LNCaP clone FGC (cell line): ENCODE data around the gene SFXN5.
"Not testable (repeated sequence)": the region's sequence is repeated elsewhere in the genome, so short reads cannot be mapped to it uniquely, and the experiment has no call there.

ENCODE experiments used
- DNase-seq: peaks from one replicate; pipeline ENCODE4 v3.0.0-alpha.2; 2011; ENCODE audit warnings: low read depth
- H3K4me3 ChIP-seq: 2 replicates; pipeline ENCODE4 v1.5.1; 2011; ENCODE audit warnings: mild to moderate bottlenecking, low read depth, low read length, control low read depth
- TF ChIP-seq, protein P1 (sequence below): IDR thresholded peaks from 2 replicates; pipeline ENCODE4 v1.5.1; 2012; ENCODE audit warnings: mild to moderate bottlenecking; ENCODE audit not compliant: control insufficient read depth, insufficient read depth; ENCODE audit errors: extremely low read depth

The SFXN5 gene

DNA sequence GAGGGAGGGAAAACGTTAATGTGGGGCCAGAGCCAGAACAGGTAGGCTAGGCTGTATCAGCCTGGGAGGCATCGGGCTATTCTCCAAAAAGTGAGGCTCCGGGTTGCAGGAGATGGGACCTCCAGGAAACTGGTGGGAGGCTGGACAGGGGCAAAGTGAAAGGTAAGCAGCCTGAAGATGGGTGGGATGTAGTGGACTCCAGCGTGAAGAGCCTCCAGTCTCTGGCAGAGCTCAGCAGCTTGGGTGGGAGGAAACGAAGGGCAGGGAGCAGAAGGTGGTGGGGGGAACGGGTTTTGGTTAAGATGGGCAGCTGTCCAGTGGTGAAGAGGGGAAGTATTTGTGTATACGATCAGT lies 157.3 kb downstream of the SFXN5 start:
- no peak for DNase-seq
- TF ChIP-seq, protein P1, sequence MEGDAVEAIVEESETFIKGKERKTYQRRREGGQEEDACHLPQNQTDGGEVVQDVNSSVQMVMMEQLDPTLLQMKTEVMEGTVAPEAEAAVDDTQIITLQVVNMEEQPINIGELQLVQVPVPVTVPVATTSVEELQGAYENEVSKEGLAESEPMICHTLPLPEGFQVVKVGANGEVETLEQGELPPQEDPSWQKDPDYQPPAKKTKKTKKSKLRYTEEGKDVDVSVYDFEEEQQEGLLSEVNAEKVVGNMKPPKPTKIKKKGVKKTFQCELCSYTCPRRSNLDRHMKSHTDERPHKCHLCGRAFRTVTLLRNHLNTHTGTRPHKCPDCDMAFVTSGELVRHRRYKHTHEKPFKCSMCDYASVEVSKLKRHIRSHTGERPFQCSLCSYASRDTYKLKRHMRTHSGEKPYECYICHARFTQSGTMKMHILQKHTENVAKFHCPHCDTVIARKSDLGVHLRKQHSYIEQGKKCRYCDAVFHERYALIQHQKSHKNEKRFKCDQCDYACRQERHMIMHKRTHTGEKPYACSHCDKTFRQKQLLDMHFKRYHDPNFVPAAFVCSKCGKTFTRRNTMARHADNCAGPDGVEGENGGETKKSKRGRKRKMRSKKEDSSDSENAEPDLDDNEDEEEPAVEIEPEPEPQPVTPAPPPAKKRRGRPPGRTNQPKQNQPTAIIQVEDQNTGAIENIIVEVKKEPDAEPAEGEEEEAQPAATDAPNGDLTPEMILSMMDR: no peak
- H3K4me3 ChIP-seq: no peak overlapping the region

DNA sequence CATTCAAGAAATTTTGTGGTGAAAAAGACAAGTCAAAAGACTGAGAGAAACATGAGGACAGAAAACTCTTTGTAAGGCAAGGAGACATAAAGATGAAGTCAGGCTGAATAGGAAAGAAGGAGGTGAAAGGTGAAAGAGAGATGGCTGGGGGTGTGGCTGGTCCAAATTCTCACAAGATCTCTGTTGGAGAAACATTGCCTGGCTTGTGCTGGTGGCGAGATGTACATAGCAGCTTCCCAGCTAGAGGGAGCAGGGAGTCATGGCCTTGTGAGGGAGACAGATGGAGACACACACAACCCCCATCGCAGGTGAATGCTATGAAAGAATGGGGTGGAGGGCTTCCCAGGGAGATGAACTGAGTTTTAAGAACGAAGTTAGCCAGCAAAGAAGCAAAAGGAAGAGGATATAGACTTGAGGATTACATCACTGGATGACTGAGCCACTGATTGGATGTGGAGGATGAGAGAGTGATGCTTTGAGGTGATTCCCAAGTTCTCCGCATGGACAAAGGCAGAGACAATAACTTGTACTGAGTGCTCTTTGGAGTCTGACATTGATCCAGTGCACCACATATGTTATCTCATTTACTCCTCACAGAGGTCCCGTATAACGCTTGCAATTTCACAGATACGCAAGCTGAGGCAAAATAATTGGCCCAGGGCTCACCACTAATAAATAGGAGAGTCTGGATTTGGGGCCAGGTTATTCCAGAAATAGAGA lies 157.9 kb downstream of the SFXN5 start:
- H3K4me3 ChIP-seq: no peak overlapping the region
- TF ChIP-seq, protein P1: no peak
- no peak for DNase-seq

DNA sequence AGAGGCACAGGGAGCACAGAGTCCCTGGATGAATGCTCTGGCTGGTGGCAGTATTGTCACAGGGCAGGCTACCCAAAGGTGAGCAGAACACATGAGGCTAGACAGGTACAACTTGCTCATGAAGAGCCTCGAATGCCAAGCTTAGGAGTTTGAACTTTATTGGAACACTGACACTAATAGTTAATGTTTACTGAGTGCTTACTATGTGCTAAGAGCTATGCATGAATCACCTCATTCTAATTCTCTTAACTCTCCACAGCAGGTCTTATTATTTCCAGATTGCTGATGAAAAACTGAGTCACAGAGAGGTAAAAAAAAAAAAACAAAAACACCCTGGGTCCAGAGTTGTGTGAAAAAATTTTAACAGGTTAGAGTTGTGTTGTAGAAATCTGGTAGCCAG lies 160.3 kb downstream of the SFXN5 start:
- TF ChIP-seq, protein P1: no peak
- DNase-seq: no peak
- no peak overlapping the region for H3K4me3 ChIP-seq

DNA sequence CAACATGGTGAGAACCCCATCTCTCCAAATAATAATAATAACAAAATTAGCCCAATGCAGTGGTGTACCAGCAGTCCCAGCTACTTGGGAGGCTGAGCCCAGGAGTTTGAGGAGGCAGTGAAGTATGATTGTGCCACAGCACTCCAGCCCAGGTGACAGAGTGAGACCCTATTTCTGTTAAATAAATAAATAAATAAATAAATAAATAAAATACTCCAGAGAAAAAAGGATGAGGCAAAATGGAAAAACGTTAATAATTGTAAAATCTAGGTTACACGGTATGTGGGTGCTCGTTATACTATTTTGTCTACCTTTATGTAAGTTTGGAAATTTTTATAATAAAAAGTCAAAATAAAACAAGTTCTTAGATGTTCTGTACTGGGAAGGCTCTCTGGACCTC lies 162.8 kb downstream of the SFXN5 start:
- DNase-seq: no peak
- no peak overlapping the region for H3K4me3 ChIP-seq
- TF ChIP-seq, protein P1: no peak

DNA sequence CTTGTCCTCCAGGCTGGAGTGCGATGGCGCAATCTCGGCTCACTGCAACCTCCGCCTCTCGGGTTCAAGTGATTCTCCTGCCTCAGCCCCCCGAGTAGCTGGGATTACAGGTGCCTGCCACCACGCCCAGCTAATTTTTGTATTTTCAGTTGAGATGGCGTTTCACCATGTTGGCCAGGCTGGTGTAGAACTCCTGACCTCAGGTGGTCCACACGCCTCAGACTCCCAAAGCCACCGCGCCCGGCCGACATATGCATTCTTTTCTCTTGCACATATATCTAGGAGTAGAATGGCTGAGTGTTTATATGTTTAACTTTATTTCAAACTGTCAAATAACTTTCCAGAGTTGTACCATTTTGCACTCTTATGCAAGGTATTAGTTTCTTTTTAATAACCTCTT lies 164.1 kb downstream of the SFXN5 start:
- H3K4me3 ChIP-seq, DNase-seq: not testable (repeated sequence)

DNA sequence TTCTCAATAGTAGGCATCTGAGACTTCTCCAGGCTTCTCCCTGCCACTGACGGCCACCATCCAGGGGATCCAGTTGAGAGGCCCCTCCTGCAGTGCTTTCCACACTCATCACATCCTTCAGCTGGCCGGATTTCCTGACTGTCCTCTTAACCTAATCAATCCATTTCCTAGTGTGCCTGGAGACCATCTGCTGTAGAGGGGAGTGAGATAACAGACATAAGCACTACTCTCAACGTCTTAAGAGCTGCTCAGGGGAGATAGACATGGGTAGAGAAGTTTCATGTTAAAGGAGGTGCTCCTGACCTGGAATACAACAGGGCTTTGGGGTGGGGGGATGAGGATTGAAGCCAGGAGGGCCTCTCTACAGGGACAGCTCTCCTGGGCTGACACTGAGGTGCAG lies 170.1 kb downstream of the SFXN5 start:
- TF ChIP-seq, protein P1: no peak
- no peak for DNase-seq

DNA sequence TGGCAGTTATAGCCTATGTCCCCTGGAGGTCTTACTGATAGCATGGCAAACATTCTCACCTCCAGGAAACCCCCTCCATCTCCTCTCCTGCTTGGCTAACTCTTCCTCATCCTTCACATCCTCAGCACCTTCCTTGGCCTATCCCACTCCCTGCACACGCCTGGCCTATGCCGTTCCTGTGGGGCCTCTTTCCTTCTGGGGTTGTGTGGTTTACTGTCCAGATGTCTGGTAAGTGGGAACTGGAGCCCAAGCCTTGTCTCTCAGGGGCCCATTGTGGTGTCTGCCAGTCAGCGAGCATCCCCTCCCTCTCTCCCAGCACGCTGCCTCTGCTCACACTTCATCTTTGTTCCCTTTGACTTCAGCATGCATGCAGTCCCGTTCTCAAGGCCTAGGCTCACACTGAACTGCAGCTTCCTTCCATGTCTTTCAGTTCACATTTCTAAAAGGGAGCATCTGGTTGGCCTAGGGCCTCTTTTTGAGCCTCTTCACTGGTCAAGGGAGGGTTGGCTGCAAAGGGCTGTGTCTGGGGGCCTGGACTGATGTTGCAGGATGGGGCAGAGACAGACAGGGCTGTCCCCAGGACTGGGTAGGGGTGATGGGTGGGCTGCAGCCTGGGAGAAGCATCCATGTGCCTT lies 171.2 kb downstream of the SFXN5 start:
- no peak for DNase-seq
- TF ChIP-seq, protein P1: no peak

More for the DNA sequence above, 170.1 kb downstream of the SFXN5 start:
- H3K4me3 ChIP-seq: no peak overlapping the region

More for the DNA sequence above, 171.2 kb downstream of the SFXN5 start:
- H3K4me3 ChIP-seq: no peak overlapping the region
